Fibroblast of skin of left quadriceps (primary cell): ENCODE results near the gene FRMD3.

Source experiments
- DNase-seq, 2 experiments: peaks; one replicate each; pipeline ENCODE4 v3.0.0-alpha.2; 2013; ENCODE audit warnings: low read depth in 2 of 2

Gene FRMD3

GRCh38 chr9:83236029-83236696, 302.0 kb downstream of the FRMD3 start:
- DNase-seq = no peak

GRCh38 chr9:83235526-83235925, 302.7 kb downstream of the FRMD3 start:
- no peak for DNase-seq

- no peak for DNase-seq
Observed at GRCh38 chr9:83234541-83234940, 303.7 kb downstream of the FRMD3 start.

- DNase-seq = no peak
Observed at GRCh38 chr9:83233647-83234046, 304.6 kb downstream of the FRMD3 start.

GRCh38 chr9:83231039-83231438, 307.2 kb downstream of the FRMD3 start:
- DNase-seq = no peak

- DNase-seq = peak; percentile 3 to 11
Observed at GRCh38 chr9:83220730-83221129, 317.5 kb downstream of the FRMD3 start.

GRCh38 chr9:83219924-83220438, 318.2 kb downstream of the FRMD3 start:
- DNase-seq = no peak

GRCh38 chr9:83219154-83219923, 318.9 kb downstream of the FRMD3 start:
- DNase-seq = peak; percentile 53 to 57

GRCh38 chr9:83218411-83219090, 319.6 kb downstream of the FRMD3 start:
- DNase-seq = no peak

GRCh38 chr9:83209188-83209731, 328.9 kb downstream of the FRMD3 start:
- DNase-seq = no peak

- no peak for DNase-seq
Observed at GRCh38 chr9:83208065-83208850, 329.9 kb downstream of the FRMD3 start.

- DNase-seq = no peak
Observed at GRCh38 chr9:83204047-83204446, 334.2 kb downstream of the FRMD3 start.

GRCh38 chr9:83200531-83200930, 337.7 kb downstream of the FRMD3 start:
- DNase-seq = no peak

- DNase-seq = no peak
Observed at GRCh38 chr9:83199832-83200231, 338.4 kb downstream of the FRMD3 start.

GRCh38 chr9:83199240-83199639, 339.0 kb downstream of the FRMD3 start:
- peak in 1 of 2 experiments; percentile 27 for DNase-seq

- no peak for DNase-seq
Observed at GRCh38 chr9:83198371-83198770, 339.8 kb downstream of the FRMD3 start.

- DNase-seq = no peak
Observed at GRCh38 chr9:83197591-83197990, 340.6 kb downstream of the FRMD3 start.

GRCh38 chr9:83196946-83197345, 341.3 kb downstream of the FRMD3 start:
- DNase-seq = no peak
